Bronchial epithelial cell (primary cell): Measurements from ENCODE around the gene ABCA2. TPM values are rescaled to one million over a fixed set of nuclear protein-coding genes. Genes with fewer than 3 reads are reported as not detected.
A peak's percentile ranks its signal among the peaks of the same experiment; 100 is the strongest.

ENCODE experiments used
- DNase-seq: peaks from one replicate; pipeline ENCODE4 v3.0.0-alpha.2; 2010; ENCODE audit warnings: low read depth
- FAIRE-seq: peaks from 2 replicates; lab custom pipeline; 2011; peaks lifted over from hg19 to GRCh38; lab: Jason Lieb, UNC
- H3K27me3 ChIP-seq: 2 replicates; pipeline ENCODE4 v1.5.1; 2011; ENCODE audit warnings: low read length; ENCODE audit not compliant: control insufficient read depth, insufficient read depth
- H3K36me3 ChIP-seq: 2 replicates; pipeline ENCODE4 v1.5.1; 2011; ENCODE audit warnings: low read length; ENCODE audit not compliant: control insufficient read depth, insufficient read depth
- H3K4me3 ChIP-seq: 2 replicates; pipeline ENCODE4 v1.5.1; 2011; ENCODE audit warnings: mild to moderate bottlenecking, low read depth, low read length, control low read depth
- total RNA-seq: library from RNA; depleted of rRNA; stranded (reverse); fragments of >200 nt; gene quantifications from 2 replicates; pipeline ENCODE4 v1.2.1, GENCODE V29; 2014
- TF ChIP-seq, protein P1 (sequence below): IDR thresholded peaks from 2 replicates; pipeline ENCODE4 v1.5.1; 2011; ENCODE audit warnings: mild to moderate bottlenecking, moderate library complexity, low read length, control low read depth, inconsistent platforms; ENCODE audit not compliant: insufficient read depth, severe bottlenecking

The ABCA2 gene, protein sequence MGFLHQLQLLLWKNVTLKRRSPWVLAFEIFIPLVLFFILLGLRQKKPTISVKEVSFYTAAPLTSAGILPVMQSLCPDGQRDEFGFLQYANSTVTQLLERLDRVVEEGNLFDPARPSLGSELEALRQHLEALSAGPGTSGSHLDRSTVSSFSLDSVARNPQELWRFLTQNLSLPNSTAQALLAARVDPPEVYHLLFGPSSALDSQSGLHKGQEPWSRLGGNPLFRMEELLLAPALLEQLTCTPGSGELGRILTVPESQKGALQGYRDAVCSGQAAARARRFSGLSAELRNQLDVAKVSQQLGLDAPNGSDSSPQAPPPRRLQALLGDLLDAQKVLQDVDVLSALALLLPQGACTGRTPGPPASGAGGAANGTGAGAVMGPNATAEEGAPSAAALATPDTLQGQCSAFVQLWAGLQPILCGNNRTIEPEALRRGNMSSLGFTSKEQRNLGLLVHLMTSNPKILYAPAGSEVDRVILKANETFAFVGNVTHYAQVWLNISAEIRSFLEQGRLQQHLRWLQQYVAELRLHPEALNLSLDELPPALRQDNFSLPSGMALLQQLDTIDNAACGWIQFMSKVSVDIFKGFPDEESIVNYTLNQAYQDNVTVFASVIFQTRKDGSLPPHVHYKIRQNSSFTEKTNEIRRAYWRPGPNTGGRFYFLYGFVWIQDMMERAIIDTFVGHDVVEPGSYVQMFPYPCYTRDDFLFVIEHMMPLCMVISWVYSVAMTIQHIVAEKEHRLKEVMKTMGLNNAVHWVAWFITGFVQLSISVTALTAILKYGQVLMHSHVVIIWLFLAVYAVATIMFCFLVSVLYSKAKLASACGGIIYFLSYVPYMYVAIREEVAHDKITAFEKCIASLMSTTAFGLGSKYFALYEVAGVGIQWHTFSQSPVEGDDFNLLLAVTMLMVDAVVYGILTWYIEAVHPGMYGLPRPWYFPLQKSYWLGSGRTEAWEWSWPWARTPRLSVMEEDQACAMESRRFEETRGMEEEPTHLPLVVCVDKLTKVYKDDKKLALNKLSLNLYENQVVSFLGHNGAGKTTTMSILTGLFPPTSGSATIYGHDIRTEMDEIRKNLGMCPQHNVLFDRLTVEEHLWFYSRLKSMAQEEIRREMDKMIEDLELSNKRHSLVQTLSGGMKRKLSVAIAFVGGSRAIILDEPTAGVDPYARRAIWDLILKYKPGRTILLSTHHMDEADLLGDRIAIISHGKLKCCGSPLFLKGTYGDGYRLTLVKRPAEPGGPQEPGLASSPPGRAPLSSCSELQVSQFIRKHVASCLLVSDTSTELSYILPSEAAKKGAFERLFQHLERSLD (N-terminal part only)
- 5.5 and 9.9 TPM in 2 replicates for total RNA-seq

- H3K36me3 ChIP-seq, result no peaks in the 10 kb centered on the region
- FAIRE-seq (no peak), DNase-seq (no peak)
- peak within 1 kb of the TSS; percentile 41 for H3K4me3 ChIP-seq
- TF ChIP-seq, protein P1, sequence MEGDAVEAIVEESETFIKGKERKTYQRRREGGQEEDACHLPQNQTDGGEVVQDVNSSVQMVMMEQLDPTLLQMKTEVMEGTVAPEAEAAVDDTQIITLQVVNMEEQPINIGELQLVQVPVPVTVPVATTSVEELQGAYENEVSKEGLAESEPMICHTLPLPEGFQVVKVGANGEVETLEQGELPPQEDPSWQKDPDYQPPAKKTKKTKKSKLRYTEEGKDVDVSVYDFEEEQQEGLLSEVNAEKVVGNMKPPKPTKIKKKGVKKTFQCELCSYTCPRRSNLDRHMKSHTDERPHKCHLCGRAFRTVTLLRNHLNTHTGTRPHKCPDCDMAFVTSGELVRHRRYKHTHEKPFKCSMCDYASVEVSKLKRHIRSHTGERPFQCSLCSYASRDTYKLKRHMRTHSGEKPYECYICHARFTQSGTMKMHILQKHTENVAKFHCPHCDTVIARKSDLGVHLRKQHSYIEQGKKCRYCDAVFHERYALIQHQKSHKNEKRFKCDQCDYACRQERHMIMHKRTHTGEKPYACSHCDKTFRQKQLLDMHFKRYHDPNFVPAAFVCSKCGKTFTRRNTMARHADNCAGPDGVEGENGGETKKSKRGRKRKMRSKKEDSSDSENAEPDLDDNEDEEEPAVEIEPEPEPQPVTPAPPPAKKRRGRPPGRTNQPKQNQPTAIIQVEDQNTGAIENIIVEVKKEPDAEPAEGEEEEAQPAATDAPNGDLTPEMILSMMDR, result no peak
- no peaks in the 10 kb centered on the region for H3K27me3 ChIP-seq
Measured at GRCh38 chr9:137027369-137028262, at the start of gene ABCA2. ABCA2 (minus strand) TSS chr9:137028237; CDS start chr9:137028140, 97 bp downstream.

DNA sequence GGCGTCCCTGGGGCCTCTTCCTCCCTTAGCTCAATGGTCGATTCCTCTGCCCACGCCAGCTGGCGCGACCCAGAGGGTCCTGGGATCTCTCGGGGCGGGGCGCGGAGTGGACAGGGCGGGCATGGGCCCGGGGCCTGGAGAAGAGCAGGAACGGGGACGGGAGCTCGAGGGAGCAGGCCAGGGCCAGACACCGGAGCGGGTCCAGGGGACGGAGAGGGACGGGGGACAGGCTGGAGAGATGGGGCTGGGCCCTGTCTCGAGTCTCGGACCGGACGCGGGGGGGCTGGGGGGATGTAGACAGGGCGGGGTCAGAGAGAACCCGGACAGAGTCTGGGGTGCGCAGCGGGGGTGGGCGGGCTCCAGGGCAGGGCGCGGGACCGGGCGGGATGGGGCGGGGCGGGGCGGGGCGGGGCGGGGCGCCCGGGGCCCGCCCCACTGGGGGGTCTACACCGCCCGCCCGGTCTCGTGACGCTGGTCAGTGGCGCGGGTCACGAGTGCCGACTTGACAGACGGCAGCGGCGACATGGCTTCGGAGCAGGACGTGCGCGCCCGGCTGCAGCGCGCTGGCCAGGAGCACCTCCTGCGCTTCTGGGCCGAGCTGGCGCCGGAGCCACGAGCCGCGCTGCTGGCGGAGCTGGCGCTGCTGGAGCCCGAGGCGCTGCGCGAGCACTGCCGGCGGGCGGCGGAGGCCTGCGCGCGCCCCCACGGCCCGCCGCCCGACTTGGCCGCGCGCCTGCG lies 49.1 kb upstream of the ABCA2 start, which contains the start of gene UAP1L1:
UAP1L1 (plus strand) TSS at position 508 of the 738 bp plus-strand sequence; CDS start at position 524, 16 bp downstream.
- TF ChIP-seq, protein P1, result no peak
- peaks cover 3% of the 10 kb centered on the region for H3K36me3 ChIP-seq
- H3K27me3 ChIP-seq, result no peaks in the 10 kb centered on the region
- no peak for DNase-seq
- H3K4me3 ChIP-seq, result peak within 1 kb of the TSS; percentile 56
- FAIRE-seq, result no peak

DNA sequence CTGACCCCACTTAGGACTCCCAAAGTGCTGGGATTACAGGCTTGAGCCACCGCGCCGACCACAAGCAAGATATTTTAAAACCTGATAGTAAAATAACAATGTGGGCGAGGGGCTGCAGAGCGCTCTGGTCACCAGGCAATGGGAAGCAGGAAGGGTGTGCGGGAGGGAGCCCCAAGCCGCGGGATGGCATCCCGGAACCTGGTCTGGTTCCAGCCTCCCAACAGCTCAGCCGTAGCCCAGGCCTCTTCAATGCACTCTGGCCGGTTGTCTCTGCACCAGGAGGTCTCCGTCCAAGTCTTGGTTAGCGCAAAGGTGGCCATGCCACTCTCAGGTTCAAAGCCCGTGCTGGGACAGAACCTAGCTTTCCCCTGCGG lies 48.6 kb upstream of the ABCA2 start:
- TF ChIP-seq, protein P1, result no peak
- H3K4me3 ChIP-seq, result no peak overlapping the region
- FAIRE-seq, result no peak

DNA sequence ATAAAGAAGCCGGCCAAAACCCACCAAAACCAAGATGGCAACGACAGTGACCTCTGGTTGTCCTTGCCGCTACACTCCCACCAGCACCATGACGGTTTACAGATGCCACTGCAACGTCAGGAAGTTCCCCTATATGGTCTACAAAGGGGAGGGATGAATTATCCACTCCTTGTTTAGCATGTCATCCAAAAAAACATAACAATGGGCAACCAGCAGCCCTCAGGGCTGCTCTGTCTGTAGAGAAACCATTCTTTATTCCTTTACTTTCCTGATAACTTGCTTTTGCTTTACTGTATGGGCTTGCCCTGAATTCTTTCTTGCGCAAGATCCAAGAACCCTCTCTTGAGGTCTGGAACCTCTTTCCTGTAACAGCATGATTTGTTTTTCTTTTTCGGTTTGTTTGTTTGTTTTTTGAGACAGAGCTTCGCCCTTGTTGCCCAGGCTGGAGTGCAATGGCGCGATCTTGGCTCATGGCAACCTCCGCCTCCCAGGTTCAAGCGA lies 47.3 kb upstream of the ABCA2 start:
- H3K36me3 ChIP-seq, result peaks cover 1% of the 10 kb centered on the region

More for the DNA sequence above, 48.6 kb upstream of the ABCA2 start:
- DNase-seq, result no peak
- Histone ChIP-seq H3K27me3 (no peaks in the 10 kb centered on the region), H3K36me3 (peaks cover 3% of the 10 kb centered on the region)

More for the DNA sequence above, 47.3 kb upstream of the ABCA2 start:
- Histone ChIP-seq H3K4me3 (no peak overlapping the region), H3K27me3 (no peaks in the 10 kb centered on the region)
- no peak for FAIRE-seq
- TF ChIP-seq, protein P1, result no peak
- peak; percentile 46 for DNase-seq
